NCI-H748 (cell line): Measurements from ENCODE around the gene PPP2R3B.
"Not testable (repeated sequence)": the region's sequence is repeated elsewhere in the genome, so short reads cannot be mapped to it uniquely, and the experiment has no call there.

Experiments
- DNase-seq: peaks from one replicate; lab custom pipeline; 2025; ENCODE audit not compliant: unreplicated experiment; lab: John Stamatoyannopoulos, UW

Gene PPP2R3B

DNA sequence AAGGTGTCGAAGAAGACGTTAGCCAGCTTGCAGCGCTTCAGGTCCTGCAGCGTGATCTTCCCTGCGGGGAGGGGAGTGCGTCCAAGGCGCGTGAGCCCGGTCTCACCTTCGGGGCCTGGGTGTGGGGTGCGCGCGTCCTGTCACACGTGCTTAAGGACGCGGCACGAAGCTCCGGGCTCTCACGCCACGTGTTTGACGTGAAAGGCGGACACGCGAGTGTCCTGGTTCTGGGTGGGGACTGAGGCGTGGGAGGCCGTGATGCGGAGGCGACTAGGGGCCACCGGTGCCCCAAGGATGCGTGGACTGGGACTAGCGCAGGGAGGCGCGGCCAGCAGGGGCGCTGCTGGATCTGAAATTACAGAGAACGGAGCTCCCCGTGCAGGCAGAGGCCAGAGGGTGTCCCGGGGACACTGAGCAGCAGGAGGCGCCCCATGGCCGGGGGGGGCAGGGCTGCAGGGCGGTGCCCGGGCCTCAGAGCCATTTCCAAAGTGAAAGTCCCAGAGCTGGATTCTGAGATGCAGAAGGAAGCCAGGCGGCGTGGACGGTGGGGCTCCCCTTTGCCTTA, 47.8 kb downstream of the PPP2R3B start:
- no peak for DNase-seq

DNA sequence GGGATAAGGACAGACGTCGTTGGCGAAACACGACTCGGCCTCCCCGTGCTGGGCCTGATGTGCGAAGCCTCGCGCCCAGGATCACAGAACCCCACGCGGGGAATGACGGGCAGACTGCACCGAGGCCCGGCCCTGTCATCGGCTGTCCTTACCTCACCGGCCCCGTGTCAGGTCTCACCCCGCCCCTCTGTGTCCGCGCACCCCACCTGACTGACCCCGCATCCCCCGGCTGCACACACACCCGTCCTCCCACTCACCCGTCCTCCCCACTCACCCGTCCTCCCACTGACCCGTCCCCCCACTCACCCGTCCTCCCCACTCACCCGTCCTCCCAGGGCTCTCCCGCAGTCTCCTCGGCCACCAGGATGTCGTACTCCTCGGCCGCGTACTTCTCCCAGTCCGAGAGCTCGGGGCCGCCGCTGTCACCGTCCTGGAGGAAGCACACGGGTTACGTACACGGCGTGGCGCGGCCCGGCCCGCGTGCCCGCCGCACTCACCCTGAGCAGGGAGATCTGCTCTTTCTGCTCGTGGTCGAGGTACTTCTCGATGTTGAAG, 48.3 kb downstream of the PPP2R3B start:
- no peak for DNase-seq

DNA sequence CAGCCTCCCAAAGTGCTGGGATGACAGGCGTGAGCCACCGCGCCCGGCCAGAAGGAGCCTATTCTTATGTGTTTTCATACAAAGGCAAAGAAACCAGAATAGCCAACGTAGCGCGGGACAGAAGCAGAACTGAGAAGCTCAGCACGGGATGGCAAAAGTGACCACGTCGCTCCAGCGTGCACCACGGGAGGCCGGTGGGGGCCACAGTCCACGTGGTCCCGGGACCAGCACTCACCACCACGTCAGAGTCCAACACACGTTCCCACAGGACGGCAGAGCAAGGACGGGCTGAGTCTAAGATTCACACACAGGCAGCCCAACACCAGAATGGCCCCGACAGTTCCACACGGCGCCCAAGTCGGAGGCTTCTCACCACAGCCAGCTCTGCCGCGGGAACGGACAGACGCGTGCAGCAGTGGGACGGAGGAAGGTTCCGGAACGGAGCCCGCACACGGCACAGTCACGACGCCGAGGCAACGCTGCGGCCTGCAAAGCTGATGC, 49.3 kb downstream of the PPP2R3B start:
- no peak for DNase-seq

DNA sequence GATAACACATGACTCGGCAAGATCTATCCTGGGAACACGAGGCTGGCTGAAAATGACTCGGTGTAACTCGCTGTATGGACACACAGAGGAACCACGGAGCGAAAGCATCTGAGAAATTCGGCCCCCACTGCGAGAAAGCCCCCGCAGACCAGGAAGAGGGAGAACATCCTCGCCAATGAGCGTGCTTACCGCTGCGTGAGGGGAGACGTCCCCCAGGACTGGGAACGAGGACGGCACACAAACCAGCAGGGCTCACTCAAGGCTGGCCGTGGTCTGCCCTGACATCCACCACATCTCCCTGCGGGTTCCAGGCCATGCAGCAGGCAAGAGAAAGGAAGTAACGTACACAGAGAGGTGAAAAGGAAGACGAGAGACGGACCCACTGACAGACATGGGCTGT, 50.5 kb downstream of the PPP2R3B start:
- no peak for DNase-seq

DNA sequence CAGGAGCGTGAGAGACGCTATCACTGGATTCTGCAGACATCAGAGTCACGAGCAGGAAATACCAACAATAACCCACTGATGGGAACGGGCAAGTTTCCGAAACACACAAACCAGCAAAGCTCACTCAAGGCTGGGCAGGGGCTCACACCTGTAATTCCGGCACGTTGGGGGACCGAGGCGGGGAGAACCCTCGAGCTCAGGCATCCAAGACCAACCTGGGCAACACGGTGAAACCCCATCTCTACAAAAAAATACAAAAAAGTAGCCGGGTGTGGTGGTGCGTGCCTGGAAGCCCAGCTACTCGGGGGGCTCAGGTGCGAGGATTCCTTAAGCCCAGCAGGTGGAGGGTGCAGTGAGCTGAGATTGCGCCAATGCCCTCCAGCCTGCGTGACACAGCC, 51.0 kb downstream of the PPP2R3B start:
- DNase-seq: no peak

DNA sequence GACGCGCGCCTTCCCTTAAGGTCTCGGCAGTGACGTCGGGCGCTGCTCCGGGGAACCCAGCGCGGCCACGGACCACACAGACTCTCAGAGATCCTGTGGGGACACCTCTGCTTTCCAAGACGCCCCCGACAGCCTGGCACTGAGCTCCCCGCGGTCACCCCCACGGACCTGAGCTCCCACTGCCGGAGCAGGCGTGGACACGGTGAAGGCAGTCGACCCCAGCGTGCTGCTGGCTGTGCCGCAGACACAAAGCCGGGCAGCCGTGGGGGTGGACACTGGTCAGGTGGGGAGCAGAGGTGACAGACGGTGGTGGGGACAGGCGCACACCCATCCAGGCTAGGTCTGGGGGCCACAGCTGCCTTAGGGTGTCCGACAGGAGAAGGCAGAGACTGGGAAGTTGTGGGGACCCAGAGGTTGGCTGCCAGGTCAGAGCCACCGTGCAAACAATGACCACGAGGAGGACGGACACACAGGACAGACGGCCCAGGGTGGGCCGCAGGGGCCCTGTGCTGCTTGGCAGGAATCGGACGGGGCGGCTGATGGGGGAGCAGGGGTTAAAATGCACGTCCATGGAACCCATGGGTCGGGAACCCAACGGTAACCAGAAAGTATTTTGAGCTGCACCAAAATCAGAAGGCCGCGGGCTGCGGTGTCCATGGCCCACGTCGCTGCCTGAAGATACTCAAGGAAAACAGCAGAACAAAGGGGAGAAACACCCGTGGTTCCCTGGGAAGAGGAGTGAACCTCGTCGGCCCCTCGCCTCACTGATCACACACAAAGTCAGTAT, 51.5 kb downstream of the PPP2R3B start:
- no peak for DNase-seq

DNA sequence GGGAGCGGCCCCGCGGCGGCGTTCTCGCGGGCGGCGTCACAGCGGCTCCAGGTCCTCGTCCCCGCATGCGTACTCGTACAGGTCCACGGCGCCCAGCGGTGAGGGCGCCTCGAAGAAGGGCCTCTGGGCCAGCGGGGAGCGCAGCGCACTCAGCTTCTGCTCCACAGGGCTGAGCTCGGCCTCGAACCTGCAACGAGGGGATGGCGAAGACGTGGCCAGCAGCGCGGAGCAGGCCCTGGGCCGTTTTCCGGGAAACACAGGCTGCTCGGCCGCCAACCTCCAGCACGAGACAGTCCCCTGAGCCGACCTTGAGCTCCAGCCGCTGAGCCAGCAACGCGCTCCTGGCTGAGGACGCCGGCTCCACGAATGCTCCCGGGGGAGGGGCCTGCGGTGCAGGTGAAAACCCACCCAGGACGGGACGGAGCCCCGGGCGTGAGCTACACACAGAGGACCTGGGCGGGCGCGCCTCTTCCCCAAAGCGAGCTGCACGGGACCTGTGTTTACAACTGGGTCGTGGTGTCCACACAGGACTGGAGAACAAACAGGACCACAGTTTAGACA, 52.3 kb downstream of the PPP2R3B start:
- DNase-seq: no peak

DNA sequence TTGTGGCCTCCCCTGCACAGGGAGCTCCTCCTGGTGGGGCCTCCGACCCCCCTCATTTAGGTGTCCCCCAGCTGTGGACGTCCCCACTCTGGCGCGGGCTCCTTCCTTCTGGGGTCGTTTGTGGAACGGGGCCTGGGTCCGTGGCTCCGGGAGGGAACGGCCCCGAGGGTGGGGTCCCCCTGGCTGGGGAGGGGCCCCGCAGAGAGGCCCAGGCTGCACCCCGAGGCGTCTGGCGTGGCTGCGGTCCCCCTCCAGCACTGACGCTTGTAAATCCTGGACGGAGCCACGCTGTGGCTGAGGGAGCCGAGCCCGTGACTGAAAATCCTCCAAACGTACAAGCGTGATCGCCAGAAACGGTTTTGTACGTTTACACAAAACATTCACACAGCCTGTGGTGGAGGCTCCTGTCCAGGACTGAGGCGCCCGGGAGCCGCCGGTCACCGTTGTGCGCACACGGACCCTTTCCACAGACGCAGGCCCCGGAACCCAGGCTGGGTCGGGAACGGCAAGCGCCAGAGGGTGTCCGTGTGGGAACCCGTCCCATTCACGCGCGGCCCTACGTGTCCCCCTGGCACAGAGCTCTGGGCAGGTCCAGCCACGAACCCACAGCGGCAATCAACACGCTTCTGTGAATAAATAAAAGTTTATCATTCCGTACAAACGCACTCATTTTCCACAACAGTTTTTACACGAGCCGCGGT, 52.9 kb downstream of the PPP2R3B start:
- DNase-seq: no peak

DNA sequence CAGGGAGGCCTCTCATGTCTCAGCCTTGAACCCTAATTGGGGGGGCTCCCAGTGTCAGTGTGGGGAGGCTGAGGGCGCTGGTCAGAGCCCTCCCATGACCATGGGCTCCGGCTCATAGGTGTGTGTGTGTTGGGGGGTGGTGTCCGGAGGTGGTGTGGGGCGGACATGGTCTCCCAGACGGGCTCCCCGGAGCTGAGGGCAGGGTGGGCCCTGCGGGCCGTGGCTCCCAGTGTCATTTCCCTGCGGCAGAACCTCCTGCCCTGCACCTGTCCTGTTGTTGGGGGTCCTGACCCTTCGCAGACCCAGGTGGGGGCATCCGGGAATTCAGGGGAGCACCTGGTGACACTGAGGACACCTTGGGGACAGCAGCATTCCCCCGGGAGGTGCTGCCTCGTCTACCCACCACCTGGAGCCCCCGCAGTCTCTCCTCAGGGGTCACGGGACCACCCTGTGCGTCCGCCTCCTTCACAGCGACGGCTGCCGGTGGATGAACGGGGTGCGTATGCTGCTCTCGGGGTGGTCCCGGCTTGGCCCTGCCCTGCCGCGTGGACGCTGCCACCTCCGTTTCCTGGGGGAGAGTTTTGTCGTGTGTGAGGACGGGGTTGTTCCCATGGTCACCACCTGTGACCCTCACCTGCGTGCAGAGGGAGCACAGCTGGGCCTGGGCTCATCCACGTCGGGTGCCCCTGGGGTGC, 53.6 kb downstream of the PPP2R3B start:
- DNase-seq: no peak

DNA sequence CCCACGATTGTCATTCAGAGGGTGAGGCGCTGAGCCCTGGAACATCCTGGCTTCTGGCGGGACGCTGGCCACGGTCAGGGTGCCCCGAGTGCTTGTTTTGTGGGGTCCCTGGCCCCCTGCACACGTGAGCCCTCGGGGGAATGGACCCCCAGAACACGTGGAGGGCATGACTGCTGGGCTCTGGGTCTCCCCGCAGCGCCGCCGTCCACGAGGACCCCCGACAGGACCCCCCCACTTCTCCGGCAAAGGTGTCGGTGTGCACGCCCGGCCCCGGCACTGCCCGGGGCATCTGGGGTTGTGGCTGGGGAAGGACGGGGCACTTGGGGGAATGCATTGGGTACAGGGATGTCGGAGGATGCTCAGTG, 54.2 kb downstream of the PPP2R3B start:
- no peak for DNase-seq

DNA sequence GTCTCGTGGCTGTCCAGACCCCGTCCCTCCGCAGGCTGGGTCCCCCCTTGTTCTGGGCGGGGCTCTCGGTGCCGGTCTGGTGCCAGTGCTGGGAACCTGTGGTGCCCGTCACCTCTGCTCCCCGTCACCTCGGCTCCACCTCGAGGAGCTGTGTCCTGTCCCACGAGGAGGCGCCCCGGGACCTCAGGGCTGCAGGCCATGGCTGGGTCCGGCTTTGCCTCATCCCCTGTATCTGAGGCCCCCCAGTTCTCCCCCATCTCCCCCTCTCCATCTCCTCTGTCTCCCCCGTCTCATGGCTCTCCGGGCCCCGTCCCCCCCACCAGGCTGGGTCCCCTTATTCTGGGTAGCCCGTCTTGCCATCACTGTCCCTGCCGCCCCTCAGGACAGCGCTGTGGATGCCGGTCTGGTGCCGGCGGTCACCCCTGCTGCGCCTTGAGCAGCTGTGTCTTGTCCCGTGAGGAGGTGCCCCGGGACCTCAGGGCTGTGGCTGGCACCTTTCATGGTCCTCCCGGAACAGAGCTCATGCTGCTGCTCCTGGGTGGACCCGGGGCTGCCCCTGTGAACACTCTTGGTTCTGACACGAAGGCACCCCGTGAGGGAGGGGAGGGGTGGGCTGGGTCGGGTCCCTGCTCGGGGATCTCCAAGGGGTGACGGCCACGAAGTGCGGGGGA, 54.7 kb downstream of the PPP2R3B start:
- DNase-seq: no peak

DNA sequence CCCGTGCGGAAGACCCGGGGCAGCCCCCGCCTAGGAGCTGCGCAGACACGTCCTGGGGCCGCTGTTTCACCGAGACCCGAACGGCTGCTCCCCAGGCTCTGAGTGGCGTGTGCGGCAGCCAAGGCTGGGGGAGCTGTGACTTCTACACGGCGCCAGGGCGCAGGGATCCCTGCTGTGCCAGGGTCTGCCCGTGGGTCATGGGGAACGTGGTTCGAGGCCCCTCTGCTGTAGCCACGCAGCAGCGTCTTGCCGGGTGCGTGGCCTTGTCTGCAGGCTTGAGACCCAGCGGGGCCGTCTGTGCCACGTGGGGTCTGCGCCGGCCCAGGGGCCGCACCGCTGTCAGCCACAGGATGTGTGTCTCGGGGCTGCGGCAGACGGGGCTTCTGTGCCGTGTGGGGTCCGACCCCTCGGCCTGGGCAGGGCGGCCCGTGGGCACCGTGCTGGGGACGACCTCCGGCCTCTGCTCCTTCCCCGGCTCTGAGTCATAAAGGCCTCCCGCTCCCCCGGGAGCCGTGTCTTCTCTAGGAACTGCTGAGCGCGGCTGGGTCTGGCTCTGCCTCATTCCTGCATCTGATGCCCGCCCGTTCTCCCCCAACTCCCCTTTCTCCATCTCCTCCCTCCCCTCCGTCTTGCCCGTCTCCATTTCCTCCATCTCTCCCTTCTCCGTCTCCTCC, 55.4 kb downstream of the PPP2R3B start:
- peak; percentile 28 for DNase-seq

DNA sequence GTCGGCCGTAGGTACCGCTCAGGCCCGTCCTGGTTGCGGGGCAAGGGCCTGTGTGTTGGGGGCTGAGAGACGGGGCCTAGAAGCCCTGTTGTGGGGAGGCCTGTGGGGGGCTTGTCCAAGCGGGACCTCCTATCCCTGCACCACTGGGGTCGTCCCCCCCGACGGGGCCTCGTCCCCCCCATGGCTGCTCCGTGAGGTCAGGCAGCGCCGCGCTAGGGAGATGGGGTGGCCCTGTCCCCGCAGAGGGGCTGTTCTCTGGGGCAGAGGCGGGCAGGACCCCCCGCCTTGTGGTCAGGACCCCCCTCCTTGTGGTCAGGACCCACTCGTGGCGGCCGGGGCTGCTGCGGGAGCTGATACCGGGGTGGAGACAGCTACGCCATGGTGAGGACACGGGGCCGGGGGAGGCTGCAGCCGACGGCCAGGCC, 56.0 kb downstream of the PPP2R3B start:
- DNase-seq: no peak

DNA sequence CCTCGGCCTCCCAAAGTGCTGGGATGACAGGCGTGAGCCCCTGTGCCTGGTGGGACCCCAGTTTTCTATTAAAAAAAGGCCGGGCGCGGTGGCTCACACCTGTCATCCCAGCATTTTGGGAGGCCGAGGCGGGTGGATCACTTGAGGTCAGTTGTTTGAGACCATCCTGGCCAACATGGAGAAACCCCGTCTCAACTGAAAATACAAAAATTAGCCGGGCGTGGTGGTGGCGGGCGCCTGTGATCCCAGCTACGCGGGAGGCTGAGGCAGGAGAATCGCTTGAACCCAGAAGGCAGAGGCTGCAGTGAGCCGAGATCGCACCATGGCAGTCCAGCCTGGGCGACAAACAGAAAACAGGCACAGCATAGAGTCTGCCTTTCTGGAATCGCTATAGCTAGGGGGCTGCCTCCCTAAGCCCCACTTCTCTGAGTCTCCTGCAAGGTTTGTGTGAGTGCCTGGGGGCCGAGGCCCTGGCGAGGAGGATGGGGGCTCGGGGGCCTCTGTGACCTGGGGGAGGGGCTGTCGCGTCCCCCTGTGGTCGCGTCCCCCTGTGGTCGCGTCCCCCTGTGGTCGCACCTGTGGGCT, 56.5 kb downstream of the PPP2R3B start:
- DNase-seq: not testable (repeated sequence)

DNA sequence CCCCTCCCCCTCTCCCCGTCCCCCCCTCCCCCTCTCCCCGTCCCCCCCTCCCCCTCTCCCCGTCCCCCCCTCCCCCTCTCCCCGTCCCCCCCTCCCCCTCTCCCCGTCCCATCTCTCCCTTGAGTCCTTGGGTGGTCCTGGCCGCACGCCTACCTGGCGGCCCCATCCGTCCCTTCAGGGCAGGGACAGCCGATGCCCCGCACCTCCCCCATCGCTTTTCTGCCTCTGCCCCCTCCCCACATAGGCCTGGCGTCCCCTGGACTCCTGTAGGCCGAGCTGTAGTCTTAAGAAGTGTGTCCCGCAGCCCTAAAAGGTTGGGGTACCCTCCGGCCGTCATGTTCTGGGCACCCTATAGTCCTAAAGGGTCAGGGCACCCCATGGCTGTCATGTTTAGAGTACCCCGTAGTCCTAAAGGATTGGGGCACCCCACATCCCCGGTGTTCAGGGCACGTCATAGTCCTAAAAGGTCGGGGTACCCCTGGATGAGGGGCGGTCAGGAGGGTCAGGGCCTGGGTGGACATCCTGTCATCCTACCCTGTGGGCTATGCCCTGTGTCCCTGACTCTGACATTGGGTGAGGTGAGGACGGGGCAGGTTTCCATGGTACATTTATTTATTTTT, 57.3 kb downstream of the PPP2R3B start:
- no peak for DNase-seq

DNA sequence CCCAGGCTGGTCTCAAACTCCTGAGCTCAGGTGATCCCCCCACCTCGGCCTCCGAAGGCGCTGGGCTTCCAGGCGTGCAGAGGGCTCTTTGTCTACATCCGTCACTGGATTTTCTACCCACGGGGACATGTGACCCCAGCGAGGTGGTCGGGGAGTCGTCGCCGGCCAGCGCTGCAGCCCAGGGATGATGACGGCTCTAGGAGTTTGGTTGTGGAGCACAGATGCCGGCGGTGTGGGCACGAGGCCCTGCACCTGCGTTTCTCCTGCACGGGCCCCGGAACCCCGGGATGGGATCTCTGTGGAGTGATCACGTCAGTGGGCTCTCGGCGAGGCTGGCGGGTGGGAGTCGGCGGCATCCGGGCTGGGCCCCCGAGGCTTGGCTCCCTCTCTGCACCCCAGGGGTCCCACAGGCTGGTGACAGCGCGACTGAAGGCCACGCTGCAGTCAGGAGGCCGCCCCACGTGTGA, 59.0 kb downstream of the PPP2R3B start:
- DNase-seq: no peak

DNA sequence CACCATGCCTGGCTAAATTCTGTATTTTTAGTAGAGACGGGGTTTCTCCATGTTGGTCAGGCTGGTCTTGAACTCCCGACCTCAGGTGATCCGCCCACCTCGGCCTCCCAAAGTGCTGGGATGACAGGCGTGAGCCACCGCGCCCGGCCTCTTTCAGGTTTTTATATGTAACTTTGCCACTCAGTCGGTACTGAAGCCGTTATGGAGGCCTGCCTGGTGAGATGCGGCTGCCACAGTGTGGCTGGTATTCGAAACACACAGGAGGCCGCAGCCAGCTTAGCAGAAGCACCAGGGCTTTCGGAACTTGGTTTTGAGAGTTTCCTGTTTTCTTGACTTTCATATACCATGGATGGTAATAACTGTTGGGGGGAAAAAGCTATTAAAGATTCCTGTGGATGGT, 62.0 kb downstream of the PPP2R3B start:
- not testable (repeated sequence) for DNase-seq

DNA sequence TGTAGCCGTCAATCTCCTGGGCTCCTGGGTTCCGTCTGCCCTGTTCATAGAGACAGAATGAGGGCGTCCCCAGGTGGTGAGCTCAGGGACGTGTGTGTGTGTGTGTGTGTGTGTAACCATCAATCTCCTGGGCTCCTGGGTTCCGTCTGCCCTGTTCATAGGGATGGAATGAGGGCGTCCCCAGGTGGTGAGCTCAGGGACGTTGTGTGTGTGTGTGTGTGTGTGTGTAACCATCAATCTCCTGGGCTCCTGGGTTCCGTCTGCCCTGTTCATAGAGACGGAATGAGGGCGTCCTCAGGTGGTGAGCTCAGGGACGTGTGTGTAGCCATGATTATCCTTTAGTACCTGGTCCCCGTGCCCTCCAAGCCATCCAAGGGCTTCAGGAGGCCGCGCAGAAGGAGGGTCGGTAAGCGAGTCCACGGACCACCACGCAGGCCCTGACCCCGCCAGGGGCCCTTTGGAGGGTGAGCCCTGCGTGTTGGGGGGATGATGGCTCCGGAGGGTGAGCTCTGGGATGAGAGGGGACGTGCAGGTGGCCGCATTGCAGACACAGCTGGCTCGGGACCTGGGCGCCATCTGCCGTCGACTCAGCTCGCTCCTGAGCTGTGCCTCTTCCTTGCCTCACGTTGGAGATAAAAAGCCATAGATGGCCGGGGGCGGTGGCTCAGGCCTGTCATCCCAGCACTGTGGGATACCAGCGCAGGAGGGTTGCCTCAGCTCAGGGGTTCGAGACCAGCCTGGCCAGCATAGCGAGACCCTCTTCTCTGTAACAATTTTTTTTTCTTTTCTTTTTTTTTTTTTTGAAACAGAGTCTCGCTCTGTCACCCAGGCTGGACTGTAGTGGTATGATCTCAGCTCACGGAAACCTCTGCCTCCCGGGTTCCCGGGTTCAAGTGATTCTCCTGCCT, 62.7 kb downstream of the PPP2R3B start:
- no peak for DNase-seq
